B cell (primary cell): Measurements from ENCODE around the gene ADORA2B. TPM values are rescaled to one million over a fixed set of nuclear protein-coding genes. Genes with fewer than 3 reads are reported as not detected.

Source experiments
- ATAC-seq: fragments of 200-7000 bp; cut with Tn5 transposase; one replicate; pipeline ENCODE4 v1.10.0; 2021; ENCODE audit warnings: low read depth, mild to moderate bottlenecking, moderate number of reproducible peaks, moderate library complexity
- CTCF ChIA-PET: fragments of 350-600 bp; sonication (Branson Sonifier 250); formaldehyde crosslinking; loops from one replicate; lab custom pipeline; 2021; ENCODE audit warnings: antibody characterized with exemption, inconsistent platforms; lab: Charles Lee
- POLR2A ChIA-PET: fragments of 350-600 bp; sonication (Branson Sonifier 250); formaldehyde crosslinking; loops from one replicate; lab custom pipeline; 2021; ENCODE audit warnings: antibody characterized with exemption; lab: Charles Lee
- DNase-seq: peaks from one replicate; pipeline ENCODE4 v3.0.0; 2013
- H2AFZ ChIP-seq: 2 replicates; pipeline ENCODE4 v1.6.1; 2012; ENCODE audit warnings: mild to moderate bottlenecking, low read depth, low read length; ENCODE audit not compliant: insufficient read depth, poor library complexity, severe bottlenecking
- H3K27ac ChIP-seq, 2 donors: 1 replicate in 1 of 2; 2 replicates in 1 of 2; pipeline ENCODE4 v1.5.1; 2012 to 2013; ENCODE audit warnings: low read length in 2 of 2, mild to moderate bottlenecking in 2 of 2, moderate library complexity in 1 of 2
- H3K27me3 ChIP-seq, 4 experiments: fragments of 200-600 bp in 1 of 4; sonication (generic) in 1 of 4; replicated peaks in 1 of 4; 1 replicate in 2 of 4; 2 replicates in 2 of 4; pipeline versions ENCODE4 v1.6.1 to v1.7.0; 2013 to 2016; ENCODE audit warnings: low read length in 3 of 4, mild to moderate bottlenecking in 2 of 4, mixed read lengths in 1 of 4, moderate library complexity in 1 of 4; ENCODE audit not compliant: insufficient read depth in 4 of 4, control insufficient read depth in 3 of 4; ENCODE audit errors: control extremely low read depth in 1 of 4
- H3K36me3 ChIP-seq, 2 experiments: replicated peaks in 1 of 2; 1 replicate in 1 of 2; 2 replicates in 1 of 2; pipeline versions ENCODE4 v1.6.1 to v1.7.1; 2013; ENCODE audit warnings: low read length in 1 of 2; ENCODE audit not compliant: insufficient read depth in 2 of 2, control insufficient read depth in 1 of 2; ENCODE audit errors: control extremely low read depth in 1 of 2, extremely low read depth in 1 of 2
- H3K4me1 ChIP-seq, 2 donors: fragments of 200-600 bp in 1 of 2; sonication (generic) in 1 of 2; 1 replicate in 1 of 2; 2 replicates in 1 of 2; pipeline versions ENCODE4 v1.5.1 to v1.6.1; 2013 to 2017; ENCODE audit warnings: low read length in 2 of 2; ENCODE audit not compliant: control insufficient read depth in 2 of 2, insufficient read depth in 2 of 2
- H3K4me2 ChIP-seq: replicated peaks from 2 replicates; pipeline ENCODE3; 2012; ENCODE audit warnings: mild to moderate bottlenecking, low read depth, low read length; ENCODE audit not compliant: poor library complexity, severe bottlenecking
- H3K4me3 ChIP-seq, 5 experiments: fragments of 200-600 bp in 1 of 5; sonication (generic) in 1 of 5; 1 replicate in 3 of 5; 2 replicates in 2 of 5; pipeline versions ENCODE4 v1.5.1 to v1.7.0; 2011 to 2016; ENCODE audit warnings: low read length in 4 of 5, mild to moderate bottlenecking in 4 of 5, low read depth in 2 of 5, control low read depth in 1 of 5, moderate library complexity in 1 of 5; ENCODE audit not compliant: insufficient read depth in 1 of 5; ENCODE audit errors: control extremely low read depth in 1 of 5, extremely low read depth in 1 of 5
- H3K79me2 ChIP-seq: fragments of 200-600 bp; sonication (generic); one replicate; pipeline ENCODE4 v1.6.0; 2016; ENCODE audit warnings: low read length; ENCODE audit not compliant: control insufficient read depth, insufficient read depth
- H3K9ac ChIP-seq: fragments of 200-600 bp; sonication (generic); 2 replicates; pipeline ENCODE4 v1.6.1; 2017; ENCODE audit warnings: mild to moderate bottlenecking, low read length, moderate library complexity
- H3K9me3 ChIP-seq, 3 donors: one replicate each; pipeline versions ENCODE4 v1.6.1 to v1.7.1; 2013; ENCODE audit warnings: low read length in 2 of 3; ENCODE audit not compliant: control insufficient read depth in 2 of 3, insufficient read depth in 1 of 3; ENCODE audit errors: control extremely low read depth in 1 of 3
- H4K20me1 ChIP-seq: 2 replicates; pipeline ENCODE4 v1.6.0; 2012; ENCODE audit warnings: mild to moderate bottlenecking, low read length; ENCODE audit not compliant: insufficient read depth, control insufficient read depth, poor library complexity, severe bottlenecking
- H3K27ac Mint-ChIP-seq: one replicate; pipeline ENCODE4 v1.8.0; 2021; ENCODE audit warnings: mixed read lengths
- H3K27me3 Mint-ChIP-seq: one replicate; pipeline ENCODE4 v1.8.0; 2021; ENCODE audit warnings: mixed read lengths
- H3K4me1 Mint-ChIP-seq: one replicate; pipeline ENCODE4 v1.8.0; 2021; ENCODE audit warnings: mixed read lengths
- H3K4me3 Mint-ChIP-seq: one replicate; pipeline ENCODE4 v1.8.0; 2021; ENCODE audit warnings: mixed read lengths
- H3K9me3 Mint-ChIP-seq: one replicate; pipeline ENCODE4 v1.8.0; 2022; ENCODE audit warnings: mixed read lengths; ENCODE audit not compliant: insufficient read depth
- CTCF ChIP-seq: fragments of 200-600 bp; IDR thresholded peaks from one replicate; pipeline ENCODE4 v1.8.0; 2022; ENCODE audit warnings: antibody characterized with exemption, mild to moderate bottlenecking
- EZH2 ChIP-seq: IDR thresholded peaks from 2 replicates; pipeline ENCODE4 v1.6.1; 2012; ENCODE audit warnings: borderline replicate concordance, low read depth, mild to moderate bottlenecking, moderate library complexity, low read length; ENCODE audit not compliant: insufficient read depth, poor library complexity, severe bottlenecking
- WGBS: methylation state at CpG from one replicate; pipeline ENCODE4 v1.1.5; 2013; ENCODE audit warnings: missing lambda C conversion rate; ENCODE audit not compliant: insufficient coverage; 5-methylcytosine and 5-hydroxymethylcytosine counted together
- intact Hi-C: fragments of 100-400 bp; cut with micrococcal nuclease; formaldehyde crosslinking; loops from one replicate; pipeline ENCODE4 v1.10.0; 2022
- polyA plus RNA-seq: library from polyadenylated mRNA; depleted of rRNA; stranded (reverse); fragments of >200 nt; gene quantifications from 2 replicates; pipeline ENCODE4 v1.2.3, GENCODE V29; 2012
- total RNA-seq, 2 donors: library from RNA; stranded (reverse); fragments of 120-200 nt in 1 of 2; gene quantifications; 1 replicate in 1 of 2; 2 replicates in 1 of 2; pipeline versions ENCODE4 v1.2.3 to v1.2.4, GENCODE V29; 2013 to 2022

ADORA2B gene
- total and polyA plus RNA-seq, 2 donors (not counting 1 experiment from before 2014, with no cell fraction given), result not detected

DNA sequence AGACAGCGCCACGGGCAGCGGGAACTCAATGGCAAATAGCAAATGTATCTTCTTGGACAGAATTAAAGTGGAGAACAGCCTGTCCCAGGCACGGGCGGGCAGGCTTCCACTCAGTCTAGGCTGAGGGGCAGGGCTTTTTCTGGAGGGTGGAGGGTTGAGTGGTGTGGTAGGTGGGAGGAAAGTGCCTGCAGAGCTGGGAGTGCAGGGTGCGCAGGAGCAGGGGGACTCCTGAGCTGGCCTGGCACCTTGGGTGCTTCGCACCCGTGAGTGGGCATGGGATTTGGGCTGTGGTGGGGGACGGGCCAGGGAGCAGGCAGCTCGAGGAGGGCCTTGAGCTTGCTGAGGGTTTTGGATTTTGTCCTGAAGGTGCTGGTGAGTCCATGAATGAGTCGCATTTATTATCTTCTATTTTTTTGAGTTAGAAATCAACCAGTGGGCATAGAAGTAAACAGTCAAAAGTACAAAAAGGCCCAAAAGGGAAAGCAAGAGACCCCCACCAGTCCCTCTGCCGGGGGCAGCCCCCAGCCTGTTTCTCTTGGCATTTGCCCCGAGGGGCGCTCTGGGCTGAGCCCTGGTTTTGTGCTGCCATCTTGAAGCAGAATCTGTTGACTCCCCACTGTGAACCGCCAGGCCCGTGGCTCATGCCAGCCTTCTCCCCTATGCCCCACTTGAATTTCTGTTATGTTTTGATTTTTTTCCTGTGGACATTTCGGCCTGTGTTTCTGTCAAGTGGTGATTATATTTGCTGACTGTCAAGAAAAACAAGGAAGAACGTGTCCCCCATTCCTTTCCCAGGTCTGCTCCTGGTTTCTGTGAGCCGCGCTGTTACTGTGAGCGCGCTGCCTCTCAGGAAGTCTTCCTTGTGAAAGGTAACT is 8.2 kb downstream of the ADORA2B start:
- no peak for ATAC-seq
- Histone ChIP-seq H3K4me2 (no peak overlapping the region), H4K20me1 (no peaks in the 10 kb centered on the region), H3K9ac (no peak overlapping the region), H3K9me3 (no peaks in the 10 kb centered on the region), H3K4me1 (no peaks in the 10 kb centered on the region), H2AFZ (no peak overlapping the region), H3K4me3 (no peak overlapping the region), H3K79me2 (no peaks in the 10 kb centered on the region), H3K36me3 (no peaks in the 10 kb centered on the region), H3K27me3 (no peaks in the 10 kb centered on the region), H3K27ac (no peak overlapping the region)
- ChIA-PET POLR2A (no interaction called here), CTCF (no interaction called here)
- Mint-ChIP-seq H3K4me3 (no peak overlapping the region), H3K27me3 (peaks cover 23% of the 10 kb centered on the region), H3K27ac (no peak overlapping the region), H3K9me3 (no peaks in the 10 kb centered on the region), H3K4me1 (no peaks in the 10 kb centered on the region)
- TF ChIP-seq EZH2 (no peak), CTCF (no peak)
- no peak for DNase-seq
- 85% methylated on average over 17 of the region's 22 CpGs for WGBS
- intact Hi-C loops, result no loop called here

DNA sequence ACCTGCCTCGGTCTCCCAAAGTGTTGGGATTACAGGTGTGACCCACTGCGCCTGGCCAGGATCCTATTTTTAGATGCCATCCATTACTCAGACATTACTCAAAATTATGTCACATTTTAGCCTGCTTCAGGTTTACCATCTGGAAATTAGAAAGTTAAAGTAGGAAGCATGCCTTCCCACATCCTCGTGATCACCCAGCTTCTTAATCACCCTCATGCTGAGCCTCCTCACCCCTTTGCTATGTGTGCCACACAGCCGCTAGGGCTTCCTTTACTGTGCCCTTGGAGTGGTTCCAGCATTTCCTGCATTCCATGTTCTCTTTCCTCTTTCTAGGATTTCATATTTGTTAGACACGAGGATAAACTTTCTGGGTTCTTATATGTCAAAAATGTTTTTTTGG is 9.3 kb downstream of the ADORA2B start:
- POLR2A ChIA-PET, result no interaction called here
- TF ChIP-seq CTCF (no peak), EZH2 (no peak)
- 17% methylated on average over 1 of the region's 5 CpGs for WGBS
- Histone ChIP-seq H3K4me3 (no peak overlapping the region), H4K20me1 (no peaks in the 10 kb centered on the region), H3K4me1 (no peaks in the 10 kb centered on the region), H3K9me3 (no peaks in the 10 kb centered on the region), H3K27ac (no peak overlapping the region), H3K36me3 (no peaks in the 10 kb centered on the region), H3K4me2 (no peak overlapping the region), H2AFZ (no peak overlapping the region), H3K9ac (no peak overlapping the region), H3K27me3 (no peaks in the 10 kb centered on the region), H3K79me2 (no peaks in the 10 kb centered on the region)
- Mint-ChIP-seq H3K4me3 (no peak overlapping the region), H3K27me3 (peaks cover 33% of the 10 kb centered on the region), H3K9me3 (no peaks in the 10 kb centered on the region), H3K27ac (no peak overlapping the region), H3K4me1 (peaks cover 4% of the 10 kb centered on the region)
- no peak for ATAC-seq
- CTCF ChIA-PET, result no interaction called here
- no peak for DNase-seq
- intact Hi-C loops, result no loop called here
